Retinal pigment epithelial cell (primary cell): ENCODE data around the gene TAS2R60.

ENCODE experiments used
- DNase-seq: peaks from one replicate; pipeline ENCODE4 v3.0.0-alpha.2; 2010; ENCODE audit warnings: low read depth
- H3K4me3 ChIP-seq: 2 replicates; pipeline ENCODE4 v1.5.1; 2011; ENCODE audit warnings: mild to moderate bottlenecking, low read length, control low read depth, moderate library complexity
- TF ChIP-seq, protein P1 (sequence below): conservative IDR thresholded peaks from 2 replicates; pipeline ENCODE4 v1.5.1; 2011; ENCODE audit warnings: low read depth, low read length, control low read depth, inconsistent platforms

The TAS2R60 gene

DNA sequence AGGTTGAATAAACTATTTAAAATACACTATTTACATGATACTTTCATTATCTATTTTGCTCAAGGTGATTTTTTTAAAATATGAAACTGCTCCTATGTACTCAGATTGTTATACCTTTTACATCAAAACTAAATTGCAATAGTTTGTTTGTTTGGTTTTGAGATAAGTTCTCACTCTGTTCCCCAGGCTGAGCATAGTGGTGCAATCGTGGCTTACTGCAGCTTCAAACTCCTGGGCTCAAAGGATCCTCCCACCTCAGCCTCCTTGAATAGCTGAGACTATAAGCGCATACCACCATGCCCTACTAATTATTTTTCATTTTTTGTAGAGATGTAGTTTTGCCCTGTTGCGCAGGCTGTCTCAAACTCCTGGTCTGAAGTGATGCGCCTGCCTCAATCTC lies 12.7 kb downstream of the TAS2R60 start:
- TF ChIP-seq, protein P1, sequence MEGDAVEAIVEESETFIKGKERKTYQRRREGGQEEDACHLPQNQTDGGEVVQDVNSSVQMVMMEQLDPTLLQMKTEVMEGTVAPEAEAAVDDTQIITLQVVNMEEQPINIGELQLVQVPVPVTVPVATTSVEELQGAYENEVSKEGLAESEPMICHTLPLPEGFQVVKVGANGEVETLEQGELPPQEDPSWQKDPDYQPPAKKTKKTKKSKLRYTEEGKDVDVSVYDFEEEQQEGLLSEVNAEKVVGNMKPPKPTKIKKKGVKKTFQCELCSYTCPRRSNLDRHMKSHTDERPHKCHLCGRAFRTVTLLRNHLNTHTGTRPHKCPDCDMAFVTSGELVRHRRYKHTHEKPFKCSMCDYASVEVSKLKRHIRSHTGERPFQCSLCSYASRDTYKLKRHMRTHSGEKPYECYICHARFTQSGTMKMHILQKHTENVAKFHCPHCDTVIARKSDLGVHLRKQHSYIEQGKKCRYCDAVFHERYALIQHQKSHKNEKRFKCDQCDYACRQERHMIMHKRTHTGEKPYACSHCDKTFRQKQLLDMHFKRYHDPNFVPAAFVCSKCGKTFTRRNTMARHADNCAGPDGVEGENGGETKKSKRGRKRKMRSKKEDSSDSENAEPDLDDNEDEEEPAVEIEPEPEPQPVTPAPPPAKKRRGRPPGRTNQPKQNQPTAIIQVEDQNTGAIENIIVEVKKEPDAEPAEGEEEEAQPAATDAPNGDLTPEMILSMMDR: no peak
- no peak overlapping the region for H3K4me3 ChIP-seq
- DNase-seq: no peak

DNA sequence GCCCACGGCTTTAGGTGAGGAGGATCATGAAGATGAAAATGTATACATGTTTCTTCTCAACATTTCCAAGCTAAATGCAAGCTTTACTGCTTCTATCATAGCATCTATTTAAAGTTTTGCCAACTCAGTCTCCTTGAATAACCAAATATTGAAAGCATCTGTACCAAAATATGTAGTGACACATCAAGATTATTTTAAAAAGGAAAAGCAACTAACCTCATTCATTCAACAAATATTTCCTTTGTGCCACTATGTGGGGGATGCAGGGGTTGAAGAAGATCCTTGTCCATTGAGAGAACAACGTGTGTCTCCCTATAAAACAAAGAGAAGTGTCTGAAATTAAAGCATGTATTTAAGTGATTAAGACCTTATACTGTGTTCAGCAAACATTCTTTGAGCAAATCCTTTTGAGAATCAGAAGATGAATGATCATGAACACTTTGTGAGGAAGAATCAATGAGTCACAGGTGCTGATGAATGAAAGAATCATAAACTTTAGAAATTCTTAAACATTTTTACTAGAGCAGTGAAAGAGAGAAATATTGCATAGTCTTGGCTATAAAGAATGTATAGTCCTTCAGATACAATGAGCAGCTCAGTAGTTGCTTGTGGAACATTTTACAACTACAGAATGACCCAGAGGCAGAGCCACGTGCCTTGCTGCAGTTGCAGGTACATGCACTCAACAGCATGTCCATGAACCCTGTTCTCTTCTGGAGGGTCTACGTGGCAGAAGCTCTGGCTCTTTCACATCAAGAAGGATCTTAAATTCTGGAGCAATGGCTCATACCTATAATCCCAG lies 13.9 kb downstream of the TAS2R60 start:
- H3K4me3 ChIP-seq: no peak overlapping the region
- DNase-seq: no peak
- TF ChIP-seq, protein P1: no peak

DNA sequence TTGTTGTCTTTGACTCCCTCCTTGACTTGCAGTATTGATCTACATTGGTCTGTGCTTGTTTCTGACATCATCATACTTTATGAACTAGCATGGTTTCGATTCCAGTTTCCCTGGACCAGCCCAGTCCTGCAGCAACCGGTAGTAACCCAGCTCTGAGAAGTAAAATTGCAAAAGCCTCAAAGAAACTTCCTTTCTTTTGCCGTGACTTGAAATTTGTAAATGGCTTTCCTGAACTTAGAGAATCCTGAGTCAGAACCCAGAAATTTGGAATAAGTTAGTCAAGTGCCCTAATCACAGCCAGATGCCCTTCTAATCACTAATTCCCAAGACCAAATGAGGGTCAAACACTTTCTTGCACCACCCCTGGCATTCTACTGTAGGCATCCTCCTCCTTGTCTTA lies 15.0 kb downstream of the TAS2R60 start:
- DNase-seq: no peak
- no peak overlapping the region for H3K4me3 ChIP-seq
- TF ChIP-seq, protein P1: no peak

DNA sequence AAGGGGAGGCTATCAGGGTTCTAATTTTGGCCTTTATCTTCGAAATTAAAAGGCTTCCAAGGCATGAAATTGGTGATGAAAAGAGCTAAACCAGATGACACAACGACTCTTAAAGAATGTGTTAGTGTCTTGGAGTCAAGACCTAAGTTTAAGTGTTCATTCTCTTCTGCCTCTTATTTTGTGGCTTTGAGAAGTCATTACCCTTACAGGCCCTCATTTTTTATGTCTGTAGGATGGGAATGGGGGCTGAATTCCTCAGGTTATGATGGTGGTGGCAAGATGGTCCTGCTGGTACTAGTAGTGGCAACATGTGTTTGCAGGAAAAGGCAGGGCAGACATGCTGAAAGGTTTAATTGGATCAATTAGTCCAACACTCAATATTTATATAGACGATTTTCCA lies 15.4 kb downstream of the TAS2R60 start:
- TF ChIP-seq, protein P1: no peak
- DNase-seq: no peak
- H3K4me3 ChIP-seq: no peak overlapping the region

DNA sequence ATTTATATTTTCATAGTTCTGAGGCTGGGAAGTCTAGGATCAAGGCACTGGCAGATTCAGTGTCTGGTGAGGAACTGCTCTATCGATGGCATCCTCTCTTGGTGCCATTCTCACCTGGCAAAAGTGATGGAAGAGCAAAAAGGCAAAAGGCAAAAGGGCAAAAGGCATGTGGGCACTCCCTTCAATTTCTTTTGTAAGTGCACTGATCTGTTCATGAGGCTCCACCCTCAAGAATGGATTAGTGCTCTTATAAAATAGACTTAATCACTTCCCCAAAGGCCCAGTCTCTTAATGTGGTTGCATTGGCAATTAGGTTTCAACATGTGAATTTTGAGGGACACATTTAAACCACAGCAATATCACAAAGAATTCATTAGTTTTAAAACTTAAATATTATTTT lies 16.1 kb downstream of the TAS2R60 start:
- TF ChIP-seq, protein P1: no peak
- DNase-seq: no peak
- H3K4me3 ChIP-seq: no peak overlapping the region

DNA sequence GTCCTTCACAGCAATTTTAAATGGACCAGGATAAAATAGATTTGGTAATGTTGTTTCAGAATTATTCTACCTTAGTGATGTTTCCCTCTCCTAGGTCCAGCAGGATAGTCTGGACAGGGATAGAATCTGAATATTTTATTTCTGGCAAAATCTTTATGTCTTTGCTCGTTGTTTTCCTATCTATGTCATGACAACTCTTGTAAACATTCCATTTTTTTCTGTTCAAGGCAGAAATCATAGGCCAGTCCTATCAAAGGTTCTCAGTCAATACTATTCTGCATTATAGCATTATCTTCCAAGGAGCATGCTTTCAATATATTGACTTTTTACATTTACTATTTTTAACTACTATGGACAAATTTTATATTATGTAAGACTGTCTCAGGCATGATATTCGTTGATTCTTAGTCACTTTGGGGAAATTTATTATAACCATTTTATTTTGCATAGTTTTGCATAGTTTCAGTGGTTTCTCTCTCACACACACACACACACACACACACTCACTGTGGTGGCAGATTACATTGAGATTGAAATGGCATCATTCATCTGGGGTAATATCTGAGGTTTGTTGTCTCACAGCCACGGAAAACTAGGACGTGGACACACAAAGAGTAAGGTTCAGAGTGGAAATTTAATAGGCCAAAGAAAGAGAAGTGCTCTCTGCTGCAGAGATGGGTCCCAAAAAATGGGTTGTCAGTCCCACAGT lies 17.2 kb downstream of the TAS2R60 start:
- no peak overlapping the region for H3K4me3 ChIP-seq
- TF ChIP-seq, protein P1: no peak
- DNase-seq: no peak

DNA sequence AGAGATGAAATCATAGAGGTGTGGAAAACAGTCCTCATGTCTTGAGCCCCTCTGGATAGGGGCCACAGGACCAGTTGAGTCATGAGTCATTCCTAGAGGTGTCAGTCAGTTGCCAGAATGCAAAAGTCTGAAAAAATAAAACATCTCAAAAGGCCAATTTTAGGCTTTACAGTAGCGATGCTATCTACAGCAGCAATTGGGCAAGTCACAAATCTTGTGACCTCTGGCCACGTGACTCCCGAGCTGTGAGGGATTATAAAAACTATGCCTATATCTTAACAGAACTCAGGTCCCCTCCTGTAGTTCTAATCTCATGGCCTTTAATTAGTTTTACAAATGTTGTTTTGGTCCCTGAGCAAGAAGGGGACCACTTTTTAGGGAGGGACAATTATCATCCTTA lies 18.8 kb downstream of the TAS2R60 start:
- no peak for DNase-seq
- no peak overlapping the region for H3K4me3 ChIP-seq
- TF ChIP-seq, protein P1: no peak
